Prostate gland (tissue), 2 donors: Measurements from ENCODE around the gene PPP4C. TPM values are rescaled to one million over a fixed set of nuclear protein-coding genes. Genes with fewer than 3 reads are reported as not detected.

Experiments
- DNase-seq: peaks from one replicate; pipeline ENCODE4 v3.0.0-alpha.2; 2019; ENCODE audit warnings: low spot score
- H3K27ac ChIP-seq, 2 donors: fragments of 200-600 bp; sonication (generic); 2 replicates each; pipeline ENCODE4 v1.5.1; 2017 to 2019
- H3K27me3 ChIP-seq: fragments of 200-600 bp; sonication (generic); replicated peaks from 2 replicates; pipeline ENCODE4 v1.5.1; 2019; ENCODE audit not compliant: insufficient read depth
- H3K36me3 ChIP-seq, 2 donors: fragments of 200-600 bp; sonication (generic); 1 replicate in 1 of 2; 2 replicates in 1 of 2; pipeline versions ENCODE4 v1.5.1 to v1.8.1; 2017 to 2019
- H3K4me1 ChIP-seq: fragments of 200-600 bp; sonication (generic); replicated peaks from 2 replicates; pipeline ENCODE4 v1.5.1; 2019
- H3K4me3 ChIP-seq, 2 donors: fragments of 200-600 bp; sonication (generic); 2 replicates each; pipeline ENCODE4 v1.5.1; 2017 to 2019
- H3K9me3 ChIP-seq: fragments of 200-600 bp; sonication (generic); 2 replicates; pipeline ENCODE4 v1.5.1; 2017
- POLR2A ChIP-seq: fragments of 450-650 bp; IDR thresholded peaks from one replicate; pipeline ENCODE4 v1.6.1; 2016; ENCODE audit warnings: antibody characterized with exemption, mild to moderate bottlenecking
- POLR2AphosphoS5 ChIP-seq: sonication (generic); formaldehyde crosslinking; IDR thresholded peaks from one replicate; pipeline ENCODE4 v1.6.1; 2017; ENCODE audit warnings: antibody characterized with exemption
- WGBS: methylation state at CpG from one replicate; pipeline ENCODE4 v1.1.5; 2018; 5-methylcytosine and 5-hydroxymethylcytosine counted together
- intact Hi-C: fragments of 100-400 bp; cut with DNase I; formaldehyde crosslinking; loops from one replicate; pipeline ENCODE4 v1.14.2; 2022
- total RNA-seq, 2 donors: library from RNA; depleted of rRNA; stranded (reverse); fragments of >200 nt; gene quantifications; one replicate each; pipeline ENCODE4 v1.1.0, GENCODE V29; 2016
- TF ChIP-seq, protein P1 (sequence below), 4 experiments: fragments of 200-600 bp in 2 of 4; fragments of 450-650 bp in 2 of 4; sonication (generic) in 2 of 4; IDR thresholded peaks; 1 replicate in 3 of 4; 2 replicates in 1 of 4; pipeline ENCODE4 v1.5.1; 2016 to 2019; ENCODE audit warnings: antibody characterized with exemption in 4 of 4, mild to moderate bottlenecking in 2 of 4, moderate library complexity in 2 of 4

The PPP4C gene
- total RNA-seq, 2 donors from 2014 or later: 67.8 to 85.4 TPM

GRCh38 chr16:30030011-30030685 lies 45.6 kb upstream of the PPP4C start:
- H3K27me3 ChIP-seq: peaks cover 13% of the 10 kb centered on the region
- H3K27ac ChIP-seq: no peak overlapping the region
- H3K4me3 ChIP-seq: no peak overlapping the region
- no peaks in the 10 kb centered on the region for H3K36me3 ChIP-seq
- 26% methylated on average over 23 of the region's 23 CpGs for WGBS
- TF ChIP-seq POLR2AphosphoS5 (no peak), POLR2A (no peak)
- TF ChIP-seq, protein P1, sequence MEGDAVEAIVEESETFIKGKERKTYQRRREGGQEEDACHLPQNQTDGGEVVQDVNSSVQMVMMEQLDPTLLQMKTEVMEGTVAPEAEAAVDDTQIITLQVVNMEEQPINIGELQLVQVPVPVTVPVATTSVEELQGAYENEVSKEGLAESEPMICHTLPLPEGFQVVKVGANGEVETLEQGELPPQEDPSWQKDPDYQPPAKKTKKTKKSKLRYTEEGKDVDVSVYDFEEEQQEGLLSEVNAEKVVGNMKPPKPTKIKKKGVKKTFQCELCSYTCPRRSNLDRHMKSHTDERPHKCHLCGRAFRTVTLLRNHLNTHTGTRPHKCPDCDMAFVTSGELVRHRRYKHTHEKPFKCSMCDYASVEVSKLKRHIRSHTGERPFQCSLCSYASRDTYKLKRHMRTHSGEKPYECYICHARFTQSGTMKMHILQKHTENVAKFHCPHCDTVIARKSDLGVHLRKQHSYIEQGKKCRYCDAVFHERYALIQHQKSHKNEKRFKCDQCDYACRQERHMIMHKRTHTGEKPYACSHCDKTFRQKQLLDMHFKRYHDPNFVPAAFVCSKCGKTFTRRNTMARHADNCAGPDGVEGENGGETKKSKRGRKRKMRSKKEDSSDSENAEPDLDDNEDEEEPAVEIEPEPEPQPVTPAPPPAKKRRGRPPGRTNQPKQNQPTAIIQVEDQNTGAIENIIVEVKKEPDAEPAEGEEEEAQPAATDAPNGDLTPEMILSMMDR (IDR thresholded peaks at IDR 0.05): no peak
- no peaks in the 10 kb centered on the region for H3K9me3 ChIP-seq
- intact Hi-C loops: no loop called here
- no peak for DNase-seq
- peaks cover 5% of the 10 kb centered on the region for H3K4me1 ChIP-seq

DNA sequence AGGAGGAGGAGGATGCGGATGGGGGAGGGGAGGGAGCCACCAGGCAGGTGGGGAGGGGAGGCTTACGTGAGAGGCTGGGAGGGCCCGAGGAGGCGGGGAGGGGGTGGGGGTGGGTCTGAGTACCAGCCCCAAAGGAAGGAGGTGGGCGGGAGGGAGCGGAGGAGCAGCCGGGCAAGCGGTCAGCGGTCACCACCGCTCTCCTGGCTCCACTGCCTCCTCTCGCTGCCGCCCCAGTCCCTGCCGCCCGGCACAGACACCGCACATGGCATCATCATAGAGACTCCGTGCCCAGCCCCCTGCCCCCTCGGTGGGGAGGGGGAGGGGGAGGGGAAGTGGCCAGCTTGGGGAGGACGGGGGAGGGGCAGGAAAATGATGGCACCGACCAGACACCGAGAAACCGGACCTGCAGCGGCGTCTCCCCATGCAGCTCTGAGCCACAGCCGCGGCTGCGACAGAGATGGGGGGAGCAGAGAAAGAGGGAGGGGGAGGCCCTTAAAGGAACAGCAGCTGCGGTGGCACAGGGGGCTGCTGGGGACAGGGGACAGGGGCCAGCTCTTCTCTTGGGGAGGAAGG lies 44.9 kb upstream of the PPP4C start, which contains the start of gene TLCD3B:
Gene TLCD3B (minus strand): TSS at position 431 of the 573 bp plus-strand sequence. CDS start 744 bp downstream, outside the sequence.
- intact Hi-C loops: no loop called here
- no peak for DNase-seq
- TF ChIP-seq POLR2A (no peak), POLR2AphosphoS5 (no peak)
- TF ChIP-seq, protein P1 (IDR thresholded peaks at IDR 0.05): no peak
- WGBS: 1% methylated on average over 26 of the region's 27 CpGs
- Histone ChIP-seq H3K4me1 (peaks cover 5% of the 10 kb centered on the region), H3K27me3 (peaks cover 13% of the 10 kb centered on the region), H3K4me3 (no peak within 1 kb of the TSS), H3K27ac (no peak within 1 kb of the TSS), H3K36me3 (no peaks in the 10 kb centered on the region), H3K9me3 (no peaks in the 10 kb centered on the region)

DNA sequence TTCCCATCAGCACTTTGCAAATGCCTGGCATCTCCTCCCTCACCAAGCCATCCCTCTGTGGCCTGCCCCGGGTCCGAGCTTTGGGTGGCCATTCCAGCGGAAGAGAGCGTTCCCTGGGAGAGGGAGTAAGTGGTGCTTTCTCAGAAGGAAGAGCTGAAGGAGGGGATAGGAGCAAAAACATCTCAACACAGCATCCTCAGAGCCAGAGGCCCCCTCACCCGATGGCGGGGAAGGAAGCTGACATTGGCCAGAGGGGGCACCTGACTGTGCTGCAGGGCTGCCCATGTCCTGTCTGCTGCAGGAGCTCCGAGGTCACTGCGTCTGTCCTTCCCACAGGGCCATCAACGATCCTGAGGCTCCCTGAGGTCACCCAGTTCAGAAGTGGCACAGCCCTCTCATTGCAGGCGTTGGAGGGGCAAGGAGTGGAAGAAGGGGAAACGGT lies 44.3 kb upstream of the PPP4C start:
- Histone ChIP-seq H3K27me3 (peaks cover 11% of the 10 kb centered on the region), H3K36me3 (no peaks in the 10 kb centered on the region), H3K4me1 (peaks cover 5% of the 10 kb centered on the region), H3K9me3 (no peaks in the 10 kb centered on the region), H3K4me3 (no peak overlapping the region), H3K27ac (no peak overlapping the region)
- 16% methylated on average over 11 of the region's 11 CpGs for WGBS
- DNase-seq: no peak
- intact Hi-C loops: no loop called here
- no peak for TF ChIP-seq POLR2A
- TF ChIP-seq, protein P1 (IDR thresholded peaks at IDR 0.05): no peak
- TF ChIP-seq POLR2AphosphoS5: no peak

DNA sequence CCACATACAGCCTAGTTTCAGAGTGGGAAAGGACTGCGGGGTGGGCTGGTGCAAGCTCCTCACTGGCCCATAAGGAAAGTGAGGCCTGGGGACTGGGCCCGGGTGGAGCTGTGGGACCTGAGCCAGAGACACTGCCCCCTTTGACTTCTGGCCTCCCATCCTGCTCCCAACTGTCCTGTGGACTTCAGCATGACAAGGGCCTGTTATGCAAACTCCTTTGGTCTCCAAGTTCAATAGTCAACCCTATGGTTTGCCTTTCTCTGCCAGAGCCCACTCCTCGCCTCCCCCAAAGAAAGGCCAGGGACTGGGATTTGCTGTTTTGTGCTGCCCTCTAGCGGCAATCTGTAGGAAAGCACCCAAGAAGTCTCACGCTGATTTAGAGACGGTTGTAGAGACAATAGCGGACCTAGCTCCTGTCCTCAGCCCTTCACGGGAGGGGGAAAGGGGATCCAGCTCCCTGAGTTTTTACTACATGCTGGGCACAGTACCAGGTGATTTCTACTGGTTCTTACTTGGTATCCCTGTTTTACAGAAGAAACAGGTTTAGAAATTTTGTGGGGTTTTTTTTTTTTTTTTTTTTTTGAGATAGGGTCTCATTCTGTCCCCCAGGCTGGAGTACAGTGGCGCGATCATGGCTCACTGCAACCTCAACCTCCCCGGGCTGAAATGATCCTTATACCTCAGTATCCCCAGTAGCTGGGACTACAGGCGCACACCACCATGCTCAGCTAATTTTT lies 43.5 kb upstream of the PPP4C start:
- no peak for TF ChIP-seq POLR2A
- TF ChIP-seq POLR2AphosphoS5: no peak
- TF ChIP-seq, protein P1 (IDR thresholded peaks at IDR 0.05): peak; percentile 23 to 54 (median 43)
- intact Hi-C loops: no loop called here
- whole genome bisulfite sequencing: 24% methylated on average over 12 of the region's 12 CpGs
- peaks cover 11% of the 10 kb centered on the region for H3K27me3 ChIP-seq
- H3K36me3 ChIP-seq: no peaks in the 10 kb centered on the region
- H3K9me3 ChIP-seq: no peaks in the 10 kb centered on the region
- no peak overlapping the region for H3K27ac ChIP-seq
- no peak overlapping the region for H3K4me3 ChIP-seq
- no peak for DNase-seq
- peaks cover 5% of the 10 kb centered on the region for H3K4me1 ChIP-seq
